ENCODE measurements around the gene ZBTB12.

- TF ChIP-seq RCOR1 (IDR thresholded peaks at IDR 0.05; ENCODE audit: insufficient replicate concordance, low read length) (no peak), POLR2A (IDR thresholded peaks at IDR 0.05; ENCODE audit: low read depth, low read length) (no peak), CTCF (conservative IDR thresholded peaks at IDR 0.05; ENCODE audit: low read depth, low read length) (no peak), SMC3 (IDR thresholded peaks at IDR 0.05; ENCODE audit: low read depth, low read length) (no peak), MAZ (IDR thresholded peaks at IDR 0.05; ENCODE audit: borderline replicate concordance, low read depth, low read length) (no peak), ELK1 (IDR thresholded peaks at IDR 0.05; ENCODE audit: borderline replicate concordance, low read depth, low read length) (no peak), RFX5 (IDR thresholded peaks at IDR 0.05; ENCODE audit: low read depth, low read length) (no peak), MXI1 (IDR thresholded peaks at IDR 0.05; ENCODE audit: borderline replicate concordance, low read depth, low read length) (no peak), NFE2L2 (IDR thresholded peaks at IDR 0.05; ENCODE audit: low read depth, low read length) (no peak), BHLHE40 (IDR thresholded peaks at IDR 0.05; ENCODE audit: low read depth, low read length) (no peak)
These were observed 50.4 kb downstream of the ZBTB12 start for GRCh38 chr6:31851485-31851832.

Data from IMR-90 (cell line).